Karpas-422 (cell line): ENCODE data around the gene C2CD4D. TPM values are rescaled to one million over a fixed set of nuclear protein-coding genes. Genes with fewer than 3 reads are reported as not detected.

Experiments used
- DNase-seq: peaks from one replicate; pipeline ENCODE4 v3.0.0-alpha.2; 2015
- H2AFZ ChIP-seq: fragments of 200-600 bp; sonication (generic); 2 replicates; pipeline ENCODE4 v1.6.1; 2014; ENCODE audit warnings: antibody characterized with exemption, low read length, mixed read lengths
- H3K27ac ChIP-seq: fragments of 200-600 bp; sonication (generic); 2 replicates; pipeline ENCODE4 v1.5.1; 2014; ENCODE audit warnings: mild to moderate bottlenecking, low read length, moderate library complexity
- H3K27me3 ChIP-seq: fragments of 200-600 bp; sonication (generic); 2 replicates; pipeline ENCODE4 v1.6.1; 2014; ENCODE audit warnings: low read length, mixed read lengths
- H3K36me3 ChIP-seq: fragments of 200-600 bp; sonication (generic); 2 replicates; pipeline ENCODE4 v1.6.1; 2014; ENCODE audit warnings: low read length, mixed read lengths; ENCODE audit not compliant: insufficient read depth
- H3K4me1 ChIP-seq: fragments of 200-600 bp; sonication (generic); 2 replicates; pipeline ENCODE4 v1.6.1; 2014; ENCODE audit warnings: mild to moderate bottlenecking, low read length, mixed read lengths
- H3K4me2 ChIP-seq: fragments of 200-600 bp; sonication (generic); 2 replicates; pipeline ENCODE4 v1.6.1; 2014; ENCODE audit warnings: low read length, low read depth, mild to moderate bottlenecking; ENCODE audit not compliant: poor library complexity, severe bottlenecking
- H3K4me3 ChIP-seq: fragments of 200-600 bp; sonication (generic); 2 replicates; pipeline ENCODE4 v1.5.1; 2014; ENCODE audit warnings: mild to moderate bottlenecking, antibody characterized with exemption, low read length, mixed read lengths
- H3K79me2 ChIP-seq: fragments of 200-600 bp; sonication (generic); 2 replicates; pipeline ENCODE4 v1.6.1; 2014; ENCODE audit warnings: mild to moderate bottlenecking, low read length, mixed read lengths
- H3K9ac ChIP-seq: fragments of 200-600 bp; sonication (generic); 2 replicates; pipeline ENCODE4 v1.6.0; 2014; ENCODE audit warnings: low read length
- H3K9me2 ChIP-seq: fragments of 200-600 bp; sonication (generic), shearing (Covaris generic); replicated peaks from 2 replicates; pipeline ENCODE4 v1.6.0; 2014; ENCODE audit warnings: mild to moderate bottlenecking, low read length, moderate library complexity; ENCODE audit not compliant: insufficient read depth
- H3K9me3 ChIP-seq: fragments of 300-700, 200-600 bp; sonication (generic); 2 replicates; pipeline ENCODE4 v1.6.1; 2014; ENCODE audit warnings: low read length, mixed read lengths
- H4K20me1 ChIP-seq: fragments of 200-600 bp; sonication (generic); 2 replicates; pipeline ENCODE4 v1.6.1; 2014; ENCODE audit warnings: mild to moderate bottlenecking, antibody characterized with exemption, low read length, low read depth; ENCODE audit not compliant: insufficient read depth
- small RNA-seq: library from RNA; depleted of rRNA; stranded (forward); fragments of <200 nt; gene quantifications from one replicate; pipeline ENCODE3, GENCODE V24; 2014
- total RNA-seq: library from RNA; depleted of rRNA; stranded (reverse); fragments of >200 nt; shearing (Covaris generic); gene quantifications from 2 replicates; pipeline ENCODE4 v1.2.3, GENCODE V29; 2014; ENCODE audit warnings: low replicate concordance; rRNA removed

The C2CD4D gene
- total RNA-seq, 1 experiment from 2014 or later: not detected

- no peak within 1 kb of the TSS for H3K27ac ChIP-seq
- H3K9me3 ChIP-seq: no peaks in the 10 kb centered on the region
- no peaks in the 10 kb centered on the region for H3K9me2 ChIP-seq
- peak within 1 kb of the TSS; percentile 56 for H3K4me2 ChIP-seq
- H3K79me2 ChIP-seq: no peaks in the 10 kb centered on the region
- no peaks in the 10 kb centered on the region for H3K27me3 ChIP-seq
- H3K9ac ChIP-seq: peak within 1 kb of the TSS; percentile 32
- H3K36me3 ChIP-seq: no peaks in the 10 kb centered on the region
- DNase-seq: peak; percentile 97
- H2AFZ ChIP-seq: peak within 1 kb of the TSS; percentile 56; the same call in 1 of the 2 replicates
- peak within 1 kb of the TSS; percentile 56 for H3K4me3 ChIP-seq
- peaks cover 16% of the 10 kb centered on the region for H3K4me1 ChIP-seq
- H4K20me1 ChIP-seq: no peaks in the 10 kb centered on the region
Observed at GRCh38 chr1:151790071-151790939, 49.3 kb downstream of the C2CD4D start, which contains the start of gene TDRKH. TSS of gene TDRKH (minus strand) at chr1:151790500. CDS start at chr1:151783022, 7,478 bp downstream.

Small RNA genes lying within 50 kb of the gene (small RNA-seq; reads per million reads assigned to genes)
- not detected for gene RF00019

Other genes starting within 250 kb of the C2CD4D start
- gene SNX27, start 227.8 kb downstream of the C2CD4D start, total RNA-seq: 28.3 and 40.4 TPM in 2 replicates
- gene CELF3, start 123.0 kb downstream of the C2CD4D start, total RNA-seq: not detected in 2 replicates
- gene RIIAD1, start 118.3 kb downstream of the C2CD4D start, total RNA-seq: not detected in 2 replicates
- 76.8 and 147 TPM in 2 replicates for gene MRPL9, start 76.3 kb downstream of the C2CD4D start, total RNA-seq
- 5.6 and 5.9 TPM in 2 replicates for gene TDRKH, start 49.3 kb downstream of the C2CD4D start, total RNA-seq
- 0.07 TPM in 1 of 2 replicates, not detected in the other for gene LINGO4, start 34.4 kb downstream of the C2CD4D start, total RNA-seq
- not detected in 2 replicates for gene RORC, start 8.0 kb downstream of the C2CD4D start, total RNA-seq
- gene THEM5, start 13.9 kb upstream of the C2CD4D start, total RNA-seq: not detected in 2 replicates
- 51.8 and 87.8 TPM in 2 replicates for gene THEM4, start 69.7 kb upstream of the C2CD4D start, total RNA-seq
- gene S100A10, start 154.0 kb upstream of the C2CD4D start, total RNA-seq: 0.56 and 4.2 TPM in 2 replicates
- gene S100A11, start 197.2 kb upstream of the C2CD4D start, total RNA-seq: 68.5 and 155 TPM in 2 replicates
- not detected in 2 replicates for gene TCHHL1, start 249.2 kb upstream of the C2CD4D start, total RNA-seq